GM19240 (cell line): ENCODE data around the gene KCNMA1.

ENCODE experiments used
- DNase-seq: peaks from one replicate; pipeline ENCODE4 v3.0.0; 2011; ENCODE audit warnings: low spot score; ENCODE audit not compliant: insufficient read length

The KCNMA1 gene

GRCh38 chr10:77511498-77512218, 126.0 kb downstream of the KCNMA1 start:
- DNase-seq = no peak

GRCh38 chr10:77510695-77511094, 126.9 kb downstream of the KCNMA1 start:
- DNase-seq = no peak

GRCh38 chr10:77510294-77510693, 127.3 kb downstream of the KCNMA1 start:
- no peak for DNase-seq

- no peak for DNase-seq
Observed at GRCh38 chr10:77509391-77509790, 128.2 kb downstream of the KCNMA1 start.

GRCh38 chr10:77507291-77507880, 130.2 kb downstream of the KCNMA1 start:
- no peak for DNase-seq

GRCh38 chr10:77506517-77507200, 130.9 kb downstream of the KCNMA1 start:
- DNase-seq = no peak

- DNase-seq = no peak
Observed at GRCh38 chr10:77505431-77506334, 131.9 kb downstream of the KCNMA1 start.

- DNase-seq = no peak
Observed at GRCh38 chr10:77504873-77505257, 132.7 kb downstream of the KCNMA1 start.

GRCh38 chr10:77504196-77504872, 133.3 kb downstream of the KCNMA1 start:
- no peak for DNase-seq

- no peak for DNase-seq
Observed at GRCh38 chr10:77501846-77502261, 135.8 kb downstream of the KCNMA1 start.

- DNase-seq = no peak
Observed at GRCh38 chr10:77501152-77501845, 136.3 kb downstream of the KCNMA1 start.

GRCh38 chr10:77500754-77501151, 136.9 kb downstream of the KCNMA1 start:
- no peak for DNase-seq

GRCh38 chr10:77498829-77499228, 138.8 kb downstream of the KCNMA1 start:
- DNase-seq = no peak

- DNase-seq = no peak
Observed at GRCh38 chr10:77498210-77498609, 139.4 kb downstream of the KCNMA1 start.

GRCh38 chr10:77497748-77498147, 139.9 kb downstream of the KCNMA1 start:
- no peak for DNase-seq

- no peak for DNase-seq
Observed at GRCh38 chr10:77496941-77497420, 140.6 kb downstream of the KCNMA1 start.

- DNase-seq = no peak
Observed at GRCh38 chr10:77494756-77495541, 142.7 kb downstream of the KCNMA1 start.

GRCh38 chr10:77494327-77494726, 143.3 kb downstream of the KCNMA1 start:
- DNase-seq = no peak

GRCh38 chr10:77493851-77494261, 143.8 kb downstream of the KCNMA1 start:
- DNase-seq = no peak
